HT-29 (cell line): ENCODE data around the gene PEAK3. TPM values are rescaled to one million over a fixed set of nuclear protein-coding genes. Genes with fewer than 3 reads are reported as not detected.
"Not testable (repeated sequence)": the region's sequence is repeated elsewhere in the genome, so short reads cannot be mapped to it uniquely, and the experiment has no call there.

ENCODE experiments used
- DNase-seq: peaks from one replicate; pipeline ENCODE4 v3.0.0-alpha.2; 2015; ENCODE audit warnings: low spot score
- total RNA-seq: library from RNA; depleted of rRNA; stranded (reverse); fragments of >200 nt; shearing (Covaris generic); gene quantifications from 2 replicates; pipeline ENCODE4 v1.2.3, GENCODE V29; 2014

PEAK3 gene
- total RNA-seq, 1 experiment from 2014 or later: not detected

DNA sequence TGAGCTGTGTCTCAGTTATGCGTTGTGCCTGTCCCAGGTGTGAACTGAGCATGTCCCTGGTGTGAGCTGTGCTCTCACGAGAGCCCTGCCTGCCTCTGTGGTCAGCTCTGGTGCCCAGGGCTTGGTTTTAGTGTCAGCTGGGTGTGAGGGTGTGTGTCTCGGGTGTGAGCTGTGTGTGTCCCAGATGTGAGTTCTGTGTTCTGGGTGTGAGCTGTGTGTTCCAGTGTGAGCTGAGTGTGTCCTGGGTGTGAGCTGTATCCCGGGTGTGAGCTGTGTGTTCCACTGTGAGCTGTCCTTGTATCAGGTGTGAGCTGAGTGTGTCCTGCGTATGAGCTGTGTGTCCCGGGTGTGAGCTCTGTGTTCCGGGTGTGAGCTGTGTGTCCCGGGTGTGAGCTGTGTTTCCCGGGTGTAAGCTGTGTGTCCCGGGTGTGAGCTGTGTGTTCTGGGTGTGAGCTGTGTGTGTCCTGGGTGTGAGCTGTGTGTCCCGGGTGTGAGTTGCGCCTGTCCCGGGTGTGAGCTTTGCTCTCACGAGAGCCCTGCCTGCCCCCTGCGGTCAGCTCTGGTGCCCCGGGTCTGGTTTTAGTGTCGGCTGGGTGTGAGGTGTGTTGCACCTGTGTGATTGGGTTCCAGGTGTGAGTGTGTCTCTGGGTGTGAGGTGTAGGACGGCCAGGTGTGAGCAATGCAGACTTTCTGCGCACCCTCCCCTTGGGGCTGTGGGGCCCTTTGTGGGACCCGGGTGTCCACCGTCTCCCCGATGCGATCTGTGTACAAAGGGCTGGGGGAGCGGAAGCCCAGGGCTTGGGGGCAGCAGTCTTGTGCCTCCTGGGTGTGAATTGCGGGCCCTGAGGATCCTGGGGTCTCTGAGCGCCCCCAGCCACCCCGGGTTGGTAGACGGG lies 7.1 kb upstream of the PEAK3 start:
- no peak for DNase-seq

DNA sequence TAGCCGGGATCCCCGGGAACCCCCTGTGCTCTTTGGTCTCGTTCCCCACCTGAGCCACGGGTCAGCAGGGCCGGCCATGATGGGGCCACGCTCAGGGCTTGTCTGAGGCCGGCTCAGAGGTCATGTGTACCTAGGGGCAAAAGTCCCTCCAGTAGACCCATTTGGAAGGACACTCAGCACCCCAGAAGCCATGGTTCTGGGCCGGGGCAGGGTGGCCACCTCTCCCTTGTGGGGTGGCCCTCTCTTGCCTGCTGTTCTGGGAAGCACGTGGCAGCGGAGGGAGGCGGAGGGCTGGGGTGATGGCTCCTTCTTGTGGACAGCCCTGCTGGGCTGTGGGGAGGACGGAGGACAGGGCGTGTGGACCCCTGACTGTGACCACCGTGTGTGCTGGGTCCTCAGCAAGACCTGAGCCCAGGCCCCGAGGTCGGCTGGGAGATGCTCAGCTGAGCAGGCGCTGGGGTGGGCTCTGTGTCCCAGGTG lies 6.4 kb upstream of the PEAK3 start:
- no peak for DNase-seq

DNA sequence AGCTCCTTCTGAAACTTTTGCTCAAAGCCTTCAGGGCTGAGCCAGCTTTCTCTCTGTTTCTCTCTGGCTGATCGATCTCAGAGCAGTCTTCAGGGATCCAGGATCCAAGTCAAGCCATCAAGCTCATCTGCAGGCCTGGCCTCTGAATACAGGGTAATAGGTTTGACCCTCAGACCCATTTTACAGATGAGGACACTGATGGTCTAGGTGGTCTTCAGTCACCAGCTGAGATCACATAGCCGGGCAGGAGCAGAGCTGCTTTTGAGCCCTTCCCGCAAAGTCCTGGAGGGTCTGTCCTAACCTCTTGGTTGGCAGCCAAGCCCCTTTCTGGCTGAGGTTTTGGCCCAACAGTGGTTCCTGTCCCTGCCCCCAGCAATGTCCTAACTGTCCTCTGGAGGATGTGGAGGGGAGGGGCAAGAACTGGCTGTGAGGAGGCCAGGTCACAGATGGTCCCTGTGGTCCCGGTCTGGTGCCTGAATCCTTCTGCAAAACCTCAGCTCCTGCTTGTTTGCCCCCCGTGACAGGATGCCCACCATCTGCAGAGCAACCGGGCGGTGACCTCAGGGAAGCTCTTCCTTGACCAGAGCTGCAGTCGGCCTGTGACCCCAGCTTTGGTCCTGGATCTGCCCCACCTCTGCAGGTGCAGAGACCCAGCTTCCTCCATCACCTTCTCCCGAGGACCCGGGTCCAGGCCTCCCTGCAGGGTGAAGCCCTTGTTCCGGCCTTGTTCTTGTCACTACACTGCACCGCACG lies 5.8 kb upstream of the PEAK3 start:
- DNase-seq: no peak

DNA sequence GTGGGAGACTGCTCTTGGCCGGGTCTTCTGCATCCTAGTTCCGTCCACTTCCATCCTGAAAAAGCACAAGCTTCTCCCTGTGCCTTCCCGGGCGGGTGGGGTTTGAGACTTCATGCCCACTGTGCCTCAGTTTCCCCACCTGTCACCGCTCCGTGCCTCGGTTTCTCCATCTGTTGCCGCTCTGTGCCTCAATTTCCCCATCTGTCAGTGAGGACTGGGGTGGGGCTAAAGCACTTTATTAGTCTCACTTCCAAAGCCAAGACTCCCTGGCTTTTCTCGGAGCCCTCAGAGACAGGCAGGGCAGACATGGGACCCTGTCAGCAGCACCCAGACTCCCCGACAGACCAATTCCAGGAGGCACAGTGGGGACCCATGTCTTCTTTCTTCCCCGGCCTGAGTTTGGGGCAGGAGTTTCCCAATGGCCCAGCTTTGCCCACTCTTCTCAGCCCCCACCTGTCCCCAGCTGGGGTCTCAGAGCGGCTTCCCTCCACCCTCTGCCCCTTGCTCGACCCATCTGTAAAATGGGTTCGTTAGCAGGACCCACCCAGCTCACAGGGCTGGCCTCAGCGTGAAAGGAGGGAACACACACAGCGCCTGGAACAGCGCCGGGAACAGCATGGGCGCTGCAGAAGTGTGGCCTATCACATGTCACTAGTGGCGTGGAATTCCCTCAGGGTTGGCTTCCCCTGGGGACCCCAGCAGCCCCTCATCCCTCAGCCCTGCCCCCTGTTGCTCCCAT lies 4.6 kb upstream of the PEAK3 start:
- no peak for DNase-seq

DNA sequence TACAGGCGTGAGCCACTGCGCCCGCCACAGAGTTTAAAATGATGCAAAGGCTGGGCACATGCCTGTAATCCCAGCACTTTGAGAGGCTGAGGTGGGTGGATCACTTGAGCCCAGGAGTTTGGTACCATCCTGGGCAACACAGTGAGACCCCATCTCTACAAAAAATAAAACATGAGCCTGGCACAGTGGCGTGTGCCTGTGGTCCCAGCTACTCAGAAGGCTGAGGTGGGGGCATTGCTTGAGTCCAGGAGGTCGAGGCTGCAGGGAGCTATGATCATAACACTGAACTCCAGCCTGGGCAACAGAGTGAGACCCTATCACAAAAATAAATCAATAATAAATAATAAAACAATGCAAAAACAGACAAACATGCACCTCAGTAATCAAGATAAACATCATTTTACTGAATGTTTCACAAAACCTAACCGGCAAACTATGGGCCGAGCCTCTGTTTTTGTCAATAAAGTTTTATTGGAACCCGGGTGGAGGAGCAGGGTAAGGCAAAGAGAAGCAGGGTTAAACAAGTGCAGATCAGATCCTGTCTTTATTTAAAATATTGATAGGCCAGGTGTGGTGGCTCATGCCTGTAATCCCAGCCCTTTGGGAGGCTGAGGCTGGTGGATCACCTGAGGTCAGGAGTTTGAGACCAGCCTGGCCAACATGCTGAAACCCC lies 2.0 kb upstream of the PEAK3 start:
- no peak for DNase-seq

DNA sequence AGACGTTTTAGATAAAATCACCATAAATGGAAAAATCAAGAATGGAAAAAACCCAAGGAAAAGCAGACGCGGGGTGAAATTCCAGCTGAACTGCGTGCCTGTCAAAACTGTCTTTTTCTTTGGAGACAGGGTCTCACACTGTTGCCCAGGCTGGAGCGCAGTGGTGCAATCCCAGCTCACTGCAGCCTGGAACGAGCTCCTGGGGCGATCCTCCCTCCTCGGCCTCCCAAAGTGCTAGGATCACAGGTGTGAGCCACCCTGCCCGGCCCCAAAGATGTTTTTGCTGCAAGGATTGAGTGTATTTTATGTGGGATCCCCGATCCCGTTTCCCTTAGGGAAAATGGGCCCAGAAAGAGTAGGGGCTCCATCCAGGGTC lies 875 bp upstream of the PEAK3 start:
- DNase-seq: no peak

DNA sequence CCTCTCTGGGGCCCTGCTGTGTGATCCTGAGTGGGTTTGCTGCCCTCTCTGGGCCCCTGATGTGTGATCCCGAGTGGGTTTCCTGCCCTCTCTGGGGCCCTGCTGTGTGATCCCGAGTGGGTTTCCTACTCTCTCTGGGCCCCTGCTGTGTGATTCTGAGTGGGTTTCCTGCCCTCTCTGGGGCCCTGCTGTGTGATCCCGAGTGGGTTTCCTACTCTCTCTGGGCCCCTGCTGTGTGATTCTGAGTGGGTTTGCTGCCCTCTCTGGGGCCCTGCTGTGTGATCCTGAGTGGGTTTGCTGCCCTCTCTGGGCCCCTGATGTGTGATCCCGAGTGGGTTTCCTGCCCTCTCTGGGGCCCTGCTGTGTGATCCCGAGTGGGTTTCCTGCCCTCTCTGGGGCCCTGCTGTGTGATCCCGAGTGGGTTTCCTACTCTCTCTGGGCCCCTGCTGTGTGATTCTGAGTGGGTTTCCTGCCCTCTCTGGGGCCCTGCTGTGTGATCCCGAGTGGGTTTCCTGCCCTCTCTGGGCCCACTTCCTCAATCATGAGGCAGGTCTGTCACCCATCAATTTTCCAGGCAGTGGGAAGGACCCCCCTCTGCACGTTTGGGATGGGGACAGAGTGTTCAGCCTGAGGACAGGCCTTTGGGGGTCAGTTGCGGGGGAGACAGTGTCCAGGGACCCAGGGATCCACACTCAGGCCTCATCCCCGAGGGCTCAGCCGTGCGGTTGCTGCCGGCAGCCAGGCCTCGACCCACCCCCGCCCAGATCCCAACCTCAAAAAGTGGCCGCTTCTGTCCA lies 512 bp downstream of the PEAK3 start:
- DNase-seq: not testable (repeated sequence)

DNA sequence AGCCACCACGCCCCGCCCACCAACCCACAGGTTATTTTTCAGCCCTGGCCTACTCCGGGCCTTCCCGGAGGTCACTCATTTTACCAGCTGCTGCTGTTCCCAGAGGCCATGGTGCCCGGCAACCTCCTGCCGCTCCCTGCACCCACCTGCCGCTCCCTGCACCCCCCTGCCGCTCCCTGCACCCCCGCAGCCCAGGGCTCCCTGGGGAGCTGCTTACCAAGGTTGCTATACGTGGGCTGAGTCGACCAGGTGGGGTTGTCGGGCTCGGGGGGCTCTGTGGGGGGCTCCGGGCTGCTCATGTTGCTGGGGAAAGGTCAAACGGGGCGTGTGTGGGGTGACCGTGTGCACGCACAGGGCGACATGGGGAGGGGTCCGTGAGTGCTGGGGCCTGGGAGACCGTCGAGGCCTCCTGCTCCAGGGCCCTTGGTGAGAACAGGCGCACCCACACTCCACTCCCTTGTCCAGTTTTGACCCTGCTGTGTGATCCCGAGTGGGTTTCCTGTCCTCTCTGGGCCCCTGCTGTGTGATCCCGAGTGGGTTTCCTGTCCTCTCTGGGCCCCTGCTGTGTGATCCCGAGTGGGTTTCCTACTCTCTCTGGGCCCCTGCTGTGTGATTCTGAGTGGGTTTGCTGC lies 1.2 kb downstream of the PEAK3 start:
- no peak for DNase-seq

DNA sequence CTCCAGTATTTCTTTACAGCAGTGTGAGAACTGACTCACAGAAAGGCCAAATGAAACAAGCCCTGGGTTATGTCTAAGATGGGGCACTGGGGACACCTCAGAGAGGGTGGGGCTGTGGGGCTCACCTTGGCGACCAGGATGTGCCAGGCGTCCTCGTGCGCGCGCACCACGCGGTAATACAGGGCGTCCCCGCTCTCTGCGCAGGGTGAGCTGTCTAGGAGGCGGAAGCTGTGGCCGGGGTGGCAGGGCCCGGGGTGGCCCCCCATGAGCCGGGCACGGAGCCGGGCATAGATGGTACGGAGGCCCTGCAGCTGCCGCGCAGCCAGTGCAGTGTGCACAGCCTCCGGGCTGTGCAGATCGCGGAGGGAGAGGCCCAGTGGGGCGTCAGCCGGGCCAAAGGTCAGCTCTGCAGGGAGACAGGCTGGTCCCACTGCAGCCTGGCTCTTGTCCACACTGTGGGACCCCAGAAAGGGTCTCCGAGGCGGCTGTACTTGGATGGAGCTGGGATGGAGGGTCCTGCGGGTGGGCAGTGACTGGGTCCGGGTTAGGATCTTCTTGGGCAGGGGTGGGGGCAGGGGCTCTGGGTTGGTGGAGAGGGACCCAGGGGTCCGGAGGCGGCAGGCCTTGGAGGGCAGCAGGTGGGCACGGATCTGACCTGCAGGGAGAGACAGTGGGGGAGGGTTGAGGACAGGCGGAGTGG lies 3.4 kb downstream of the PEAK3 start:
- DNase-seq: peak; percentile 36

DNA sequence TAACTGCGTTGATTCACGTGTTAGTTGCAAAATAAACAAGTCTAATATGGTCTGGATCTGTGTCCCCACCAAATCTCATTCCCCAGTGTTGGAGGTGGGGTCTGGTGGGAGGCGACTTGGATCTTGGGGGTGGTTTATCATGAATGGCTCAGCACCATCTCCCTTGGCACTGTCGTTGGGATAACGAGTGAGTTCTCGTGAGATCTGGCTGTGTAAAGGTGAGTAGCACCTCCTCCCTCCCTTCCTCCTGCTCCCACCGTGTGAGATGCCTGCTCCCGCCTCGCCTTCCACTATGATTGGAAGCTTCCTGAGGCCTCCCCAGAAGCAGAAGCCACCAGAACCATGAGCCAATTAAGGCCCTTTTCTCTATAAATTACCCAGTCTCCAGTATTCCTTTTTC lies 4.8 kb downstream of the PEAK3 start:
- DNase-seq: no peak

DNA sequence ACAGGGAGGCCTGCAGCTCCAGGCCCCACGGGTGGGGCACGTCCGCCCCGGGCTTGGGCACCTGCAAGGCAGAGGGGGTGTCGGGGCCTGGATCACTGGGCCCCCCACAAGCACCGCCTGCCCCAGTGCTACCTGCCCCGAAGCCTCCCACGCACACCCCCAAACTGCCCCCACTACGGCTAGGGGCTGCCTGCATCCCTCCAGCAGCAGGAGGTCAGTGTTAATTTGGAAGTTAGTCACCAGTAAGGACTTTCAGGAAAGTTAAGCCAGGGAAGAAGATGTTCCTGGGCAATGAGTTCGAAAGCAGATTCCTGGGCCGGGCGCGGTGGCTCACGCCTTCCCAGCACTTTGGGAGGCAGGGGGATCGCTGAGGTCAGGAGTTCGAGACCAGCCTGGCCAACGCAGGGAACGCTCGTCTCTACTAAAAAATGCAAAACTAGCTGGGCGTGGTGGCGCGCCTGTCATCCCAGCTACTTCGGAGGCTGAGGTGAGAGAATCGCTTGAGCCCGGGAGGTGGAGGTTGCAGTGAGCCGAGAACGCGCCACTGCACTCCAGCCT lies 5.5 kb downstream of the PEAK3 start:
- DNase-seq: no peak

DNA sequence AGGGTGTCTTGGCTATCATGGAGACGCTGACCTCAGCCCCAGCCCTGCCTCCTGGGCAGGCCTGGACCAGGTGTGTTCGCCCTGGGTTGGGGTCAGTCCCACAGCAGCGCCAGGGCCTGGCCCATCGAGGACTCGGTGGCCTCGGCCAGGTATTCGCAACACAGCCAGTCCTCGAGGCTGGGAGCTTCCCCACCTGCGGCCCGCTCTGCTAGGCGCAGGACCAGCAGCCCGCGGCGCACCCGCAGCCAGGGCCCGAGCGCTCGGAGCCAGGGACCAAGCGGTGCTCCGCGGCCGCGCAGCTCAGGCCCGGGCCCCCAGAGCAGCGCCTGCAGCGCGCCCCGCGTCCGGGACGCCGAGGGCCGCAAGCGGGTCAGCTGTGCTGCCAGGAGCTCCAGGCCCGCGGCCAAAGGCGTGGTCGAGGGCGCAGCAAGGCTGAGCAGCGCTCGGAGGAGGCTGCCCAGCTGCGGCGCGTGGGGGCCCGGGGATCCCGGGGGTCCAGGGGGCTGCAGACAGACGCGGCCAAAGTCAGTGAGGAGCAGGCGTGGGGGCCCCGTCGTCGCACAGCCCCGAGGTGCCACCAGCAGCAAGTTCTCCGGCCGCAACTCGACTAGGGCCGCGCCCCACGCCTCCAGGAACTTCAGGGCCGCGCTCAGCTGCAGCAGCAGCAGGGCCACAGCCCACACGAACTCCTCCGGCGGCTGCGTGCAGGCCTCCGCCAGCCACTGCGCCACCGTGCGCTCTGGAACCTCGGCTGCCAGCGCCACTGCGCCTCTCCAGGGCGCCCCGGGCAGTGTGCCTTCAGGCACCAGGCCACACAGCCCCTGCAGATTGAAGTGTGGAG lies 6.2 kb downstream of the PEAK3 start:
- no peak for DNase-seq

DNA sequence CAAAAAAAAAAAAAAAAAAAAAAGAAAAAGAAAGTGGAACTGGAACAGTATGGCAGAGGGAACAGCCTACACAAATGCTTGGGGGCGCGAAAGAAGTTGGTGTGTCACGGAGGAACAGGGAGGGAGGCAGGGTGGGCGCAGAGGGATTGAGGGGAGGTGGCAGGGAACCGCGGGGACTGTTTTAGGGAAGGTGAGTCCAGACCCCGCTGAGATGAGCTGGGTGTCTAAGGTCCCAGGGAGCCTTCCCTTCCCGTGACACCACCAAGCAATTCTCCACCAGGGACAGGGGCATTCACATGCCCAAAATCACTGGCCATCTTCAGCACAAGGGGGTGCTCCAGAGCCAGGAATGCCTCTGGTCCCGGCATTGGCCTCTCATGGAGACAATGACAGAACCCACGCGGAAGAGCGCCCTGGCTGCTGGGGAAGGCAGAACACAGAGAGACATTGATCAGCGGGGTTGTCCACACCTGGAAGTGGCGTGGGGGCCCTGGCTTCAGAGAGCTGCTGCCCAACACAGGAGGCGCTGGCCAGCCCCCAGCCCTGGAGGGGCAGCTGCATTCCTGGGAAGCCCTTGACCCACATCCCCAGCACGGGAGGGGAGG lies 6.9 kb downstream of the PEAK3 start:
- DNase-seq: peak; percentile 78

DNA sequence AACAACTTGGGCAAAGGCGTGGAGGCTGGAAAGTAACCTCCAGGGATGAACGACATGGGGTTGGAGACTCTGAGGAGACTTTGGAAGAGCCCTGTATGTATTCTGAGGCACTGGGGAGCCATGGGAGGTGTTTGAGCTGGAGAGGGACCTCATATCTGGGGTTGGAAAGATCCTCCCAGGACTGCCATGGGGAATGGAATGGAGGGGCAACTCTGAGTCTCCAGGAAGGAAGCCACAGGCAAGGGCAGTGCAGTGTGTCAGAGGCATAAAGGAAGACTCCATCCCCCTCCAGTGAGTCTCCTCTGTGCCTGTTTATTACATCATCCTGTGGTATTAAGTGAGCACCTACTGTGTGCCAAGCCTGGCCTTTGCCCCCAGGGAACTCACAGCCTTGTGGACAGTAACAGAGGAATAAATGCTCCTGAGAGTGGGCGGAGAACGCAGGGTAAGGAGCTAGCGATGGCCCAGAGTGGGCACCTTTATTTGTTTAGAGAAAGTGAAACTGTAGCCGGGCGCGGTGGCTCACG lies 7.7 kb downstream of the PEAK3 start:
- no peak for DNase-seq

DNA sequence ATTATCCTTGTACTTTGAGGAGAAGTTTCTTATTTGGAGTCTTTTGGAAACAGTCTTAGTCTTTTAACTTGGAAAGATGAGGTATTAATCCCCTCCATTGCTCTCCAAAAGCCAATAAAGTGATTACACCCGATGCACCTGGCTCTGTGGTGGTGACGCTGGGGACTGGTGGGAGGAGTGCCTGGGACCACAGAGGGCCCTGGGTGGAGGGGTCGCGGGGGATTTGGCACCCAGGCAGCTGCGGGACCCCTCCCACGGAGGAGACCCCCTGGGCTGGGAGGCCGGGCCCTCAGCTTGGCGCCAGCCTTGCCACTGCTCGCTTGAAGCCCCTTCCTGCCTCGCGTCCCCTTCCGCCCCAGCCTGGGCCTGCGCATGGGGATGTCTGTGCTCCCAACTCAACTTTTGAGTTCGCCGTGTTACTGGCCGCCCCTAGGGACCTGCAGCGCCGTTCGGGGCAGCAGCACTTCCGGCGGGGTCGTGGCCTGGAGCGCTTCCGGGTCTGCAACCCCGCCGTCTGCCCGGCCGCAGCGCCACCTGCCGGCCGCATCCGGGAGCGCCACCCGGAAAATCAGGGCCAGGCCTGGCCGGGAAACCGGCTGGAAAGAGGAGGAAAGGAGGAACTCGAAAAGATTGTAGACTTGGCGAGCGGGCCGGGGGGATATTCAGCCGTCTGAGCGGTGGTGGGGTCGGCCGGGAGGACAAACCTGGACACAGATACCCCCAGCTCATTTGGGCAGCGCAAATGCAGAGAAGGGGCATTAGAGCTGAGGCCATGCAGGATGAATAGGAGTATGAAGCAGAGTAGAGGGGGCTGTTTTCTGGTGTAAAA lies 8.4 kb downstream of the PEAK3 start:
- DNase-seq: peak; percentile 79

DNA sequence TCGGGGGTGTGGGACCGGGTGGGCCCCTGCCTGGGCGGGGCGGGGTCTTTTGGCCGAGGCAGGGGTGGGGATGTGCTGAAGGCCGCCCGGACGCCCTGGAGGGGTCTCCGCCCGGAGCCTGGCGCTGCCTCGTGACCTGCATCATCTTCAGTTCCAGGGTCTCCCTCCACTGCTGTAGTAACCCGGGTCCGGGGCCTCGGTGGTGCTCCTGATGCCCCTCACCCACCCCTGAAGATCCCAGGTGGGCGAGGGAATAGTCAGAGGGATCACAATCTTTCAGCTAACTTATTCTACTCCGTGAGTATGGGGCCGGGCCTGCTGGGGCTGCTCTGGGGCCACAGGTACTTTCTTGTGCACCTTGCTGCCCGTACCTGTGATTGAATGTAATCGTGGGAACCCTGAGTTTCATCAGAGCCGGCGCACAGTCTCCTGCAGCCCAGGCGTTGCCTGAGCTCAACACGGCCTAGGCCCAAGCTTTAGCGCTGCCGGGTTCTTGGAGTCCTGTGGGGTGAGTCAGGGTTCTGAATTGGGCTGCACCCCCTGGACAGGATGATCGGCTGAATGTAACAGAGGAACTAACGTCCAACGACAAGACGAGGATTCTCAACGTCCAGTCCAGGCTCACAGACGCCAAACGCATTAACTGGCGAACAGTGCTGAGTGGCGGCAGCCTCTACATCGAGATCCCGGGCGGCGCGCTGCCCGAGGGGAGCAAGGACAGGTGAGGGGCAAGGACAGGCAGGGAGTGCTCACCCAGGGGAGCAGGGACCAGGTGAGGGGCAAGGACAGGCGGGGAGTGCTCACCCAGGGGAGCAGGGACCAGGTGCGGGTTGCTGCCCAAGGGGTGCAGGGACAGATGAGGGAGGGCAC lies 10.5 kb downstream of the PEAK3 start:
- DNase-seq: peak; percentile 45
